HG02885 (cell line): Measurements from ENCODE around the gene ZNF100.
"Not testable (repeated sequence)": the region's sequence is repeated elsewhere in the genome, so short reads cannot be mapped to it uniquely, and the experiment has no call there.

ENCODE experiments used
- ATAC-seq: cut with Tn5 transposase; IDR thresholded peaks from one replicate; pipeline ENCODE4 v1.9.1; 2021; ENCODE audit warnings: mild to moderate bottlenecking; ENCODE audit not compliant: unreplicated experiment, poor library complexity

The ZNF100 gene

DNA sequence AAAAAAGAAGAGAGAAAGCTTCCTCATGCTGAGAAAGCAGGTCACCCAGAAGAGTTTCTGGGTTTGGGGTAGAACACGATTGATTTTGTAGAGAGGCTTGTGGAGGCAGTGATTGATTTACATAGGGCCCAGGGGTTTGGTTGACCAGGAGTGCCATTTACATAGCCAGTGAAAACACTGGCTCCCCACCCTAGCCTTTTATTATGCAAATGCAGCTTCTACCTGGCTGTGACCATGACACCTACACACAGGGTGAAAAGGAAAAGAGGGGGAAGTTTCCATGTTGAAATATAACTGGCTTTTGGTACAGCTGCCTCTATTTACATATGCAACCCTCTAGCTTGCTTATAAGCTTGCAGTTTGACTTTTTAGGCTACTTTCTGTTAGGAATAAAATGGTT is 62.0 kb downstream of the ZNF100 start:
- ATAC-seq: no peak

DNA sequence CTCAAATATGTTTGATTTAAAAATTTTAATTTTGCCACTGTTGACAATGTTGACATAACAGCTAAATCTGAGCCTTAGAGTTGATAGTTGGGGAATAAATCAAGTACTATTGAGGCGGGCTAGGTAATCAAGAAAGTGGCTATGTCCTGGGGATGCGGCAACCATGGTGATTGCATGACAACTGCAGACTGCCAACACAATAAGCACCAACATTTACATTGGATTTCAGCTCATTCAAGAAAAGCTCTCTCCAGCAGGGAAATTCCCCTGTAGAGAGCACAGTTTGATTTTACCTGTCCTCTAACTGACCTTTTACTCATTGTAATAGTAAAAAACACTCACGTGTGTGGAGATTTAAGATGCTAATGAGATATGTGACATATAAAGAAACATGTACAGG is 63.1 kb downstream of the ZNF100 start:
- ATAC-seq: no peak

DNA sequence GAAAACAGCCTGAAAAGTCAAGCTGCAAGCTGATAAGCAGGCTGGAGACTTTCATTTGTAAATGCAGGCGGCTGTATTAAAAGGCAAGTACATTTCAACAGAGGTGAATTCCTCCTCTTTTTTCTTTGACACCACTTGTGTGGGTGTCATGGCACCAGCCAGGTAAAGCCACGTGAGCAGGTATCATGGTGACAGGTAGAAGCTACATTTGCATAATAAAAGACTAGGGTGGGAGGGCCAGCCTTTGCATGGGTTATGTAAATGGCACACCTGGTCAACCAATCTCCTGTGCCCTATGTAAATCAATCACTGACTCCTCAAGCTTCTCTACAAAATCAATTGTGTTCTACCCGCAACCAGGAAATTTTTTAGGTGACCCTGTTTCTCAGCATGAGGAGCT is 68.2 kb downstream of the ZNF100 start:
- ATAC-seq: no peak

DNA sequence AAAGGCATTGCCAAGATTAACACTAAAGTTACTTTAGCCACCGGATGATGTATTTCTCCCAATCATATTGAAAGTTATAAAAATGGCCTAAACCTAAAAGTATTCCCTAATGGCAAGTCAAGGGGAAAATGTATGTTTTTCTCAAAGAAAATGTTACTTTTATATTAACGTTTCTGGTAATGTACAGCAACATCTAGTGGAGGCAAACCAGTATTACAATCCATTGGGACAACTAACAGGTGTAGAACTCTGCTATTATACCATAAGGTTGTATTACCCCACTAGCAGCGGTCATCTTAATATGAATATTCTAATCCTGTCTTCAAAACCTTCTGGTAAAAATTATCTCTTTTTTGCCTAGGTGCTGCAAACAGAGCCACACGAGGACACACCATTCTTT is 69.2 kb downstream of the ZNF100 start:
- no peak for ATAC-seq

DNA sequence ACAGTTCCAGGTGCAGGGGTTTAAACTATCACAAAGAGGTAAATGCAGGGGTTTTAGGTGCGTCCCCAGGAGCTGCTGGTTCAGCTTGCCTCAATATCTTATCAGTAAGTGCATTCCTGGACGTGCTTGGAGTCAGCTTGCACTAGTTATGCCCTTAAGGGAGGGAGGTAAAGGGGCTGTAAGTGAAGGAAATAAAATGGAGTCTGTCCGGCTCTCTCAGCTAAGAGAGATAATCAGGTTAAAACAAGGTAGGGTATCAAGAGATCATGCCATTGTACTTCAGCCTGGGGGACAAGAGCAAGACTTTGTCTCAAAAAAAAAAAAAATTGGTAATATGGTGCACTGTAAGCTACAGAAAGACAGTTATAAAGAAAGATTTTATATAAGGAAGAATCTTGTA is 69.7 kb downstream of the ZNF100 start:
- ATAC-seq: no peak

DNA sequence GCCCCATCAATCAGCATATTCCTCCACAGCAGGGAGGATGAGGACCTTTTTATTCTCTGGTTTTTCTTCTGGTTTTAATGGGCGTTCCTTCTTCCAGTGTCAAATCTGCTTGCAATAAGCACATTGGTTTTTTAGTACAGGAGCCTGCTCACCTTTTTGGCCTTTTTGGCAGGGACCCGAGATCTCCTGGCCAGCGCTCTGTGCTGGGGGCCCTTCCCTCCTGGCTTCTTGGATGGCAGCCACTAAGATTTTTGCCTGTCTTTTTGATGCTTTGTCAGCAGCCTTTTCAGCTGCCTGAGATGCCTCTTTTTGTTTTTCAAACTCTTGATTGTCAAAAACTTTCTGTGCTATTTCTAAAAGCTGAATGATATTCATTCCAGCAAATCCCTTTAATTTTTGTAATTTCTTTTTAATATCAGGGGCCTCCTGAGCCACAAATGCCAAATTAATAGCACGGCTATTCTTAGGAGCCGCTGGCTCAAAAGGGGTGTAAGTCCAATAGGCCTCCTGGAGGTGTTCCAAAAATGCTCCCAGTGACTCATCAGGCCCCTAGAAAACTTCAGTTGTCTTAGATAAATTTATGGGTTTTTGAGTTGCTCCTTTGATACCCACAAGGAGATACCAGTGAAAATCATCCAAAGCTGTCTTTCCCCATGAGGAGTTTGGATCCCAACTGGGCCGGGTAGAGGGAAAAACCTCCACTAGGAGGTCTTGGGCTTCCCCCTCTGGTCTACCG is 73.0 kb downstream of the ZNF100 start:
- no peak for ATAC-seq

DNA sequence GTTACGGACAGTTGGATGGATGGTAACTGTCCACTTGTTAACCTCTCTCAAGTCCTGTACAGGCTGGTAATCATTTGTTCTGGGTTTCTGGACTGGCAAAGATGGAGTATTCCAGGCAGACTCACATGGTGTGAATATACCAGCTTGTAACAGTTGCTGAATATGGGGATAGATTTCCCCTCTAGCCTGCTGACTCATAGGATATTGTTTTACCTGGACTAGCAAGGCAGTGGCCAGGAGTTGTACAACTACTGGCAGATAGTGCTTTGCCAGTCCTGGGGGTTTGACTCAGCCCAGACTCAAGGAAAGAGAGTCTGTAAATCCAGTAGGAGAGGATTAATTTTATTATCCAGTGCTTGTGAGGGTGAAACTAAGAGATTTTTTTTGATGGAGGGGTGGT is 74.0 kb downstream of the ZNF100 start:
- ATAC-seq: no peak

DNA sequence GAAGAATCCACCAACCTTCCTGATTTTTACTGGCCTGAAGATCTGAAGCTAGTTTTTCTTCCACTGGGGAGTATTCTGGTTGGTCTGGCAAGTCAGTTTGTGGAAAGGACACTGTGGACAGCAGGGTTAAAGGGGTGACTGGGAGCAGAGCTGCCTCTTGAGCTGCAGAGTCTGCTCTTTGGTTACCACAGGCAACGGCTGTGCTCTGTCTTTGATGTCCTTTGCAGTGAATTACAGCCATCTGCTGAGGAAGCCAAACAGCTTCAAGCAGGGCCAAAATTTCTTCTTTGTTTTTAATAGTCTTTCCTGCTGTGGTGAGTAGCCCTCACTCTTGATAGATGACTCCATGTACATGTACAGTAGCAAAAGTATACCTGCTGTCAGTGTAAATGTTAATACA is 75.7 kb downstream of the ZNF100 start:
- ATAC-seq: no peak

DNA sequence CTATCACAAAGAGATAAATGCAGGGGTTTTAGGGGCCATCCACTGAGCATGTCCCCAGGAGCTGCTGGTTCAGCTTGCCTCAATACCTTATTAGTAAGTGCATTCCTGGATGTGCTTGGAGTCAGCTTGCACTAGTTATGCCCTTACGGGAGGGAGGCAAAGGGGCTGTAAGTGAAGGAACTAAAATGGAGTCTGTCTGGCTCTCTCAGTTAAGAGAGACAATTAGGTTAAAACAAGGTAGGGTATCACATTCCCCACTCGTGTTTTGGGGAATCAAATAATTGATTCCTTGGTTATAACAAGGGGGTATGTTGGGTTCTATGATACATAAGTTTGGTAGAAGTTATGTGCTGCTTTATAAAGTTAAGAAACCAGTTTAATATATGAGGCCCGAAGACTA is 78.9 kb downstream of the ZNF100 start:
- ATAC-seq: no peak

DNA sequence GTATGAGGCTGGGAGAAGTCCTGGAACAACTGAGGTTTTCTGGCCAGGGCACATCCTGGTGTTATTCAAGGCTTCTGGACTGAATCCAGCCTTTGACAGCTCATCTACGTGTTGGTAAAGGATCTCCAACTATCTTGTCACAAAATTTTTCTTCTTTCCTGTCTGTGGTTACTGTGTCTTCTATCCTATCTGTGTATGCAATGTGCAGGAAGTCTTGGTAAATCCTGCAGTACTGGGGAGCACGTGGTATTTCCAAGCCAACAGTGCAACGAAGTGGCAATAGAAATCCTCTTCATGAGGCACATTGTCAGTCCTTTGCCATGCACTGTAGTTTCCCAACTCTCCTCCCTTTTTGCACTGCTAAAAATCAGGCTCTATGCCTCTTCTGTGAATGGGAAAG is 86.7 kb downstream of the ZNF100 start:
- no peak for ATAC-seq

DNA sequence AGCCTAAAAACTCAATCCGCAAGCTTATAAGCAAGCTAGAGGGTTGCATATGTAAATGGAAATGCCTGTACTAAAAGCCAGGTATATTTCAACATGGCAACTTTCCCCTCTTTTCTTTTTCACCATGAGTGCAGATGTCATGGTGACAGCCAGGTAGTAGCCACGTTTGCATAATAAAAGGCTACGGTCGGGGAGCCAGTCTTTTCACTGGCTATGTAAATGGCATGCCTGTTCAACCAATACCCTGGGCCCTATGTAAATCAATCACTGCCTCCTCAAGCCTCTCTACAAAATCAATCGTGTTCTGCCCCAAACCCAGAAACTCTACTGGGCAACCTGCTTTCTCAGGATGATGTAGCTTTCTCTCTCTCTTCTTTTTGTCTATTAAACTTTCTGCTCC is 87.4 kb downstream of the ZNF100 start:
- no peak for ATAC-seq

DNA sequence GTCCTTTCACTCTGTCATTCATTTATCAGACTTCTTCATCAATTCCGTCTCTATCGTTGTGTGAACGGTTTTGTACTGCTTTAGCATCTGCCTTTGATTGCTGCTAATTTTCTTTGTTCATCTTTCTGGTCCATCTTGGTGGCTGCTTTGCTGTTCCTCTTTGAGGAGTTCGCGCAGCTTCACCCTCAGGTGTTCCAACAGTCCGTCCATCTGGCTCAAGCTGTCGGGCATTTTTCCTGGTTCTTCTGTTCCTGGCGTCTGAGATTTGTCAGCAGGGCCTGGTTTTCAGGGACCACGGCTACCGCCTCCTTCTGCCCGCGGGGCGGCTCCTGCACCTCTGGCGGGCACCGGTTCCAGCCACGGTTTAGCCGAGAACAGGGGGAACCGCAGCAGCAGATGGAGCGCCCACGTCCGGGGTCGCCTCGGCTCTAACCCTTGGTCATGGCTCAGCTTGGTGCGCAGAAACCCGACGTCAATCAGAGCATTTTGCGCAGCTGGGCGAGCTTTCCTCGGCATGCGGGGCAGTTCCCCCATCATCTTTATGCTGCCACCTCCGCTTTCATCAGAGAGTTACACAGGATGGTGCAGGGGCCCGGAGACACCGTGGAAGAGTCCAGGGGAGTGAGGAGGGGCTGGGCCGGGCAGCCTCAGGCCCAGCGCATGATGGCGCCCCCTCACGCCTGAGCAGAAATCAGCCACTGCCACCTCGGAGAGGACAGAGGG is 89.5 kb downstream of the ZNF100 start:
- no peak for ATAC-seq

DNA sequence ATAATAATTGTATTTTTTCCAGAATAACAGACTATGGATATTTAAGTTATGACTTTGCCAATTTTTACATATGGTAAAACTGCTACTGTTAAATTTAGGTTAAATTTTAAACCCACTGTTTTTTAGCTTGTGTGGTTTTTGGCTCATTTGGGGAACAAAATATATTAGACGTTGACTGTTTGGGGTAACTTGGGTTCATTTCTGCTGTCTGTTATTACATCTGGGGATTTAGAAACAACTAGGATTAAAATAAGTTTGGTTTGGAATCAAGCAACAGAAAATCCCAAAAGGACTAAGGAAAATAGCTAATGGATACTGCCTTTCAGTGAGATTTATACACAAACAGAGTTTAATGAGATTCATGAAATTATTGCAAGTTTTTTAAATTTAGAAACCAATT is 92.9 kb downstream of the ZNF100 start:
- no peak for ATAC-seq

DNA sequence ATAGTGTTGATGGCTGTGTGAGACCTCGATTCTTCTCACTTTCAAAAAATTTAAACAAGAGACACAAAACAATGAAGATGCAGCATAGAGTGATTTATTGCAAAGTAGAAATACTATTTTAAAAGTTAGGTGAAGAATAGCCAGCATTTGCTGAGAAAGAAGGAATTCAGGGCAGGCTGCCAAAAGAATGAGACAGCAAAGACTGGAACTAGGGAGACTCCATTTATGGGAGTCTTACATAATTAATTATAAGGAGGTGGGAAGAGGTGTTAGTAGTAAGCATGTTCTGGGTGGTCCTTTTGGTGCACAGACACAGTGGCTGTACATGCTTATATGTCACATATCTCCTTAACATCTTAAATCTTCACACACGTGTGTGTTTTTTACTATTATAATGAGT is 93.9 kb downstream of the ZNF100 start:
- not testable (repeated sequence) for ATAC-seq
